OCI-LY7 (cell line): ENCODE results near the gene GIPC3. TPM values are rescaled to one million over a fixed set of nuclear protein-coding genes. Genes with fewer than 3 reads are reported as not detected.

Source experiments
- BruUV-seq: library from RNA; stranded (reverse); fragments of 400-500 nt; replicated peaks from 2 replicates; lab custom pipeline; 2021; lab: Mats Ljungman, UMichigan
- CTCF ChIA-PET: fragments of 300-600 bp; sonication (Branson Sonifier 250); formaldehyde crosslinking; loops from one replicate; lab custom pipeline; 2022; ENCODE audit warnings: antibody characterized with exemption; ENCODE audit not compliant: unreplicated experiment; lab: Charles Lee
- POLR2A ChIA-PET: fragments of 300-600 bp; sonication (Branson Sonifier 250); formaldehyde crosslinking; loops from one replicate; lab custom pipeline; 2022; ENCODE audit warnings: antibody characterized with exemption; lab: Charles Lee
- DNase-seq: peaks from one replicate; pipeline ENCODE4 v3.0.0-alpha.2; 2015; ENCODE audit warnings: low spot score
- H2AFZ ChIP-seq: fragments of 200-600 bp; sonication (generic), shearing (Covaris generic); 2 replicates; pipeline ENCODE4 v1.6.1; 2014; ENCODE audit warnings: mild to moderate bottlenecking, antibody characterized with exemption, low read length, moderate library complexity
- H3K27ac ChIP-seq: fragments of 200-600 bp; sonication (generic); 2 replicates; pipeline ENCODE4 v1.5.1; 2014; ENCODE audit warnings: mixed run types, low read depth, mild to moderate bottlenecking, moderate library complexity, low read length, inconsistent platforms; ENCODE audit not compliant: poor library complexity, severe bottlenecking
- H3K36me3 ChIP-seq: fragments of 200-600 bp; sonication (generic); 2 replicates; pipeline ENCODE4 v1.6.1; 2014; ENCODE audit warnings: mild to moderate bottlenecking, antibody characterized with exemption, low read length, moderate library complexity, mixed read lengths; ENCODE audit not compliant: insufficient read depth
- H3K4me1 ChIP-seq: fragments of 200-600 bp; sonication (generic); 2 replicates; pipeline ENCODE4 v1.5.1; 2014; ENCODE audit warnings: mild to moderate bottlenecking, low read length; ENCODE audit not compliant: insufficient read depth, poor library complexity, severe bottlenecking
- H3K4me2 ChIP-seq: fragments of 200-600 bp; sonication (generic); 2 replicates; pipeline ENCODE4 v1.6.1; 2014; ENCODE audit warnings: mild to moderate bottlenecking, low read length
- H3K4me3 ChIP-seq: fragments of 200-600 bp; sonication (generic); 2 replicates; pipeline ENCODE4 v1.5.1; 2014; ENCODE audit warnings: mild to moderate bottlenecking, low read depth, low read length; ENCODE audit not compliant: poor library complexity, severe bottlenecking
- H3K79me2 ChIP-seq: fragments of 200-600 bp; sonication (generic); 2 replicates; pipeline ENCODE4 v1.6.1; 2016; ENCODE audit warnings: low read depth, mild to moderate bottlenecking, low read length, moderate library complexity, mixed read lengths; ENCODE audit not compliant: insufficient read depth
- H3K9me2 ChIP-seq: fragments of 200-600 bp; sonication (generic); 2 replicates; pipeline ENCODE4 v1.6.1; 2016; ENCODE audit warnings: mild to moderate bottlenecking, low read length, mixed read lengths; ENCODE audit not compliant: insufficient read depth
- H3K9me3 ChIP-seq: fragments of 200-600 bp; sonication (generic); 2 replicates; pipeline ENCODE4 v1.6.1; 2014; ENCODE audit warnings: mild to moderate bottlenecking, mixed run types, low read length, mixed read lengths
- H4K20me1 ChIP-seq: fragments of 200-600 bp; sonication (generic); 2 replicates; pipeline ENCODE4 v1.6.1; 2014; ENCODE audit warnings: mild to moderate bottlenecking, antibody characterized with exemption, low read length, moderate library complexity, mixed read lengths; ENCODE audit not compliant: insufficient read depth
- EZH2phosphoT487 ChIP-seq: fragments of 200-600 bp; sonication (generic); IDR thresholded peaks from 2 replicates; pipeline ENCODE4 v1.6.1; 2018; ENCODE audit warnings: low read depth, borderline replicate concordance, mild to moderate bottlenecking, mixed run types, antibody characterized with exemption, low read length, moderate library complexity, mixed read lengths
- intact Hi-C: fragments of 100-400 bp; cut with micrococcal nuclease; formaldehyde crosslinking; loops from one replicate; pipeline ENCODE4 v1.10.0; 2022; ENCODE audit not compliant: unreplicated experiment
- total RNA-seq, 2 experiments: library from RNA; depleted of rRNA in 1 of 2; stranded (reverse); fragments of >200 nt in 1 of 2; shearing (Covaris generic) in 1 of 2; gene quantifications; 2 replicates each; pipeline ENCODE4 v1.2.3, GENCODE V29; 2014 to 2022
- TF ChIP-seq, protein P1 (sequence below): fragments of 200-600 bp; sonication (generic); conservative IDR thresholded peaks from 2 replicates; pipeline ENCODE4 v1.5.1; 2014; ENCODE audit warnings: mild to moderate bottlenecking, antibody characterized with exemption, low read length, moderate library complexity, mixed read lengths

GIPC3 gene
- total RNA-seq, 2 experiments from 2014 or later, result not detected

DNA sequence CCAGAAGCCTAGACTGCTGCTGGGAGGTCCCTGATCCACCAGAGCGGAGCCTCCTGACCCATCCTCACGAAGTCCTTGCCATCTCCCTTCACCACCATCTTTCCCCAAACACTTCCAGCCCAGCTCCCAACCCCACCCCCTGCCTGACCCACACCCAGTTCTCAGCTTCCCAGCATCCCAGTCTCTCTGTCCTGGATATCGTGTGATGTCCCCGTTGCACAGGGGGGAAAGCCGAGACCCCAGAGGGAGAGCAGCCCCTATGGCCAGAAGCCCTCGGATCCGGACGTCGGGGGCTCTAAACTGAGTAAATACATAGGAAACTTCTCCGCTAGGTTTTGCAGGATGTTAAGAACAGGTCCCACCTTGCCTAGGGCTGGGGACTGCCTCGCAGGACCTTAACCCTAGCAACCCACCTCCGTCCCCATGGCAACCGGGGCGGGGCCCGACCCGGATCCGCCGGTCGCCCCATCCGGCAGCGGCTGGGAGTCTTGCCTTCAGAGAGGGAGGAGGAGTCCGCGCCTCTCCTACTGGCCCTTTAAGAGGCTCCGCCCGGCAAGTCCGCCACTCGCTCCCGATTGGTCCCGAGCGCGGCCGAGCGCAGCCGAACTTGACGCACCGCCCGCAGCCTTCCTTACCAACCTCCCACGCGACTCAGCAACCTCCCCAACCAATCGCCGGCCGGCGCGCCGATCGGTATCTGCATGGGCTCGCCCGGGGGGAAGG is 13.0 kb upstream of the GIPC3 start:
- H3K9me2 ChIP-seq, result no peaks in the 10 kb centered on the region
- ChIA-PET POLR2A (no interaction called here), CTCF (no interaction called here)
- peaks cover 25% of the 10 kb centered on the region for H3K36me3 ChIP-seq
- H3K4me3 ChIP-seq, result peak overlapping the region; percentile 98
- no peaks in the 10 kb centered on the region for H4K20me1 ChIP-seq
- H3K27ac ChIP-seq, result peak overlapping the region; percentile 12
- peak; percentile 99 for DNase-seq
- intact Hi-C loops, result loop anchor here (1.0 to 5.0 kb wide), 2 partner anchors 15 to 65 kb away; partner anchors contain the start of genes FZR1 and MFSD12
- H3K9me3 ChIP-seq, result no peaks in the 10 kb centered on the region
- peak overlapping the region; percentile 40; the same call in 1 of the 2 replicates for H2AFZ ChIP-seq
- H3K79me2 ChIP-seq, result peaks cover 5% of the 10 kb centered on the region; the same call in 1 of the 2 replicates
- H3K4me1 ChIP-seq, result peaks cover 6% of the 10 kb centered on the region
- peak overlapping the region; percentile 88 for H3K4me2 ChIP-seq
- TF ChIP-seq, protein P1, sequence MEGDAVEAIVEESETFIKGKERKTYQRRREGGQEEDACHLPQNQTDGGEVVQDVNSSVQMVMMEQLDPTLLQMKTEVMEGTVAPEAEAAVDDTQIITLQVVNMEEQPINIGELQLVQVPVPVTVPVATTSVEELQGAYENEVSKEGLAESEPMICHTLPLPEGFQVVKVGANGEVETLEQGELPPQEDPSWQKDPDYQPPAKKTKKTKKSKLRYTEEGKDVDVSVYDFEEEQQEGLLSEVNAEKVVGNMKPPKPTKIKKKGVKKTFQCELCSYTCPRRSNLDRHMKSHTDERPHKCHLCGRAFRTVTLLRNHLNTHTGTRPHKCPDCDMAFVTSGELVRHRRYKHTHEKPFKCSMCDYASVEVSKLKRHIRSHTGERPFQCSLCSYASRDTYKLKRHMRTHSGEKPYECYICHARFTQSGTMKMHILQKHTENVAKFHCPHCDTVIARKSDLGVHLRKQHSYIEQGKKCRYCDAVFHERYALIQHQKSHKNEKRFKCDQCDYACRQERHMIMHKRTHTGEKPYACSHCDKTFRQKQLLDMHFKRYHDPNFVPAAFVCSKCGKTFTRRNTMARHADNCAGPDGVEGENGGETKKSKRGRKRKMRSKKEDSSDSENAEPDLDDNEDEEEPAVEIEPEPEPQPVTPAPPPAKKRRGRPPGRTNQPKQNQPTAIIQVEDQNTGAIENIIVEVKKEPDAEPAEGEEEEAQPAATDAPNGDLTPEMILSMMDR, result no peak
- BruUV-seq, result no TSS peak

DNA sequence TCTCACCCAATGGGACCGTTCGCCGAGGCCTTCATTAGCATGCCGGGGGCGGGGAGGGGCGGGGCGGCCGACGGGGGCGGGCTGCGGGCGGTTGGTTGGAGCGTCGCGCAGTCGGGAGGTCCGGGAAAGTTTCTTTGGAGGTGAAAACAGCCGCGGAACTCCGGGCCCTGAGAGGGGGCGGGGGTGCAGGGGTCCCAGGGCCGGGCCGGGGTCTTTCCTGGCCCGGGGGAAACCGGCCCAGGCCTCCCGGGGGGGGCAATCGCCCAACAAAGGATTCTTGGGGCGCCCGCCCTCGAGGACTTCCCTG is 12.5 kb upstream of the GIPC3 start, which contains the start of gene HMG20B:
Gene HMG20B (plus strand): TSS at position 90 of the 307 bp plus-strand sequence. CDS start 366 bp downstream, outside the sequence.
- H3K36me3 ChIP-seq, result peaks cover 25% of the 10 kb centered on the region
- H3K4me1 ChIP-seq, result peaks cover 6% of the 10 kb centered on the region
- no peaks in the 10 kb centered on the region for H4K20me1 ChIP-seq
- no peaks in the 10 kb centered on the region for H3K9me2 ChIP-seq
- POLR2A ChIA-PET, result no interaction called here
- no TSS peak for BruUV-seq
- TF ChIP-seq, protein P1, result no peak
- TF ChIP-seq EZH2phosphoT487, result no peak
- H3K27ac ChIP-seq, result peak within 1 kb of the TSS; percentile 74
- DNase-seq, result no peak
- H3K79me2 ChIP-seq, result peaks cover 5% of the 10 kb centered on the region; the same call in 1 of the 2 replicates
- CTCF ChIA-PET, result no interaction called here
- H3K9me3 ChIP-seq, result no peaks in the 10 kb centered on the region
- H3K4me3 ChIP-seq, result peak within 1 kb of the TSS; percentile 98
- H3K4me2 ChIP-seq, result peak within 1 kb of the TSS; percentile 88
- H2AFZ ChIP-seq, result peak within 1 kb of the TSS; percentile 40; the same call in 1 of the 2 replicates
- intact Hi-C loops, result loop anchor here (1.0 to 5.0 kb wide), 2 partner anchors 16 to 66 kb away; partner anchors contain the start of genes FZR1 and MFSD12
